HTERT RPE-1 (cell line): ENCODE data around the gene ANKRD6.

Experiments used
- in situ Hi-C: fragments of 300-500 bp; cut with MboI; formaldehyde crosslinking; loops from 4 replicates; pipeline ENCODE4 v1.14.3; 2020; ENCODE audit warnings: low sequenced_read_pairs

The ANKRD6 gene

DNA sequence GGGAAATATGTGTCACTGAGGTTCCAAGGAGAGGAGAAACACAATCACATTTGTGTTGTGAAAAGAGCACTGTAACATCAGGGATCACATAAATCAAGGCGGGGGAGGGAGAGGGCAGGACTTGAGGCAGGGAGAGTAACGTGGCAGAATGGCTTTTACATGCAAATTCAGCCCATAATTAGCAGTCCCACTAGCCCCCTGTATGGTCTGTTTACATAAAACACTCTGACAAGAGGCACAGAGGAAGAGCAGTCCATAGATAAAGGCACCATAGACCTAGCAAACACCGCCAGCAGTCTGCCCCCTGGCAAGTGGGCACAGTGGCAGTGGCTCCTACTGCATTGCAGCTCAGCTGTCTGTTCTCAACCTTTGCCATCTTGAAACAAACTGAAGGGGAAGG lies 122.9 kb downstream of the ANKRD6 start:
- in situ Hi-C loops, result no loop called here

DNA sequence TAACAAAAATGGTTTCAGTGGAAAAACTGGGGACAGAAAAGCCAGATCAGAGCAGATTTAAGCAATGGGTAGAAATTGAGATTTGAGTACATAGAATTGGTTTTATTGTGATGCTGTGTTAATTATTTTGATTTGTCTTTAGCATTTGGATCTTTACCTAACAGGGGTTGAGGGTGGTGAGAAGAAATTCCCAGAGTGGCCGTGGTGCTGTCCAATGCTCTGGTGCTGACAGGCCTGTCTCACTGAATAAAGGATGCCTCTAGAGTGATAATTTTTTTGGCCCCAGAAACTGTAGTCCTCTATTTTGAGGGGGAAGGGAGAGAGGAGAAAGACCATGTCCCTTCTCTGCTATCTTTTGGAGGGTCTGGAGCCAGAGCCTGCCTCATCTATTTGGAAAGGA lies 126.5 kb downstream of the ANKRD6 start:
- in situ Hi-C loops, result no loop called here

DNA sequence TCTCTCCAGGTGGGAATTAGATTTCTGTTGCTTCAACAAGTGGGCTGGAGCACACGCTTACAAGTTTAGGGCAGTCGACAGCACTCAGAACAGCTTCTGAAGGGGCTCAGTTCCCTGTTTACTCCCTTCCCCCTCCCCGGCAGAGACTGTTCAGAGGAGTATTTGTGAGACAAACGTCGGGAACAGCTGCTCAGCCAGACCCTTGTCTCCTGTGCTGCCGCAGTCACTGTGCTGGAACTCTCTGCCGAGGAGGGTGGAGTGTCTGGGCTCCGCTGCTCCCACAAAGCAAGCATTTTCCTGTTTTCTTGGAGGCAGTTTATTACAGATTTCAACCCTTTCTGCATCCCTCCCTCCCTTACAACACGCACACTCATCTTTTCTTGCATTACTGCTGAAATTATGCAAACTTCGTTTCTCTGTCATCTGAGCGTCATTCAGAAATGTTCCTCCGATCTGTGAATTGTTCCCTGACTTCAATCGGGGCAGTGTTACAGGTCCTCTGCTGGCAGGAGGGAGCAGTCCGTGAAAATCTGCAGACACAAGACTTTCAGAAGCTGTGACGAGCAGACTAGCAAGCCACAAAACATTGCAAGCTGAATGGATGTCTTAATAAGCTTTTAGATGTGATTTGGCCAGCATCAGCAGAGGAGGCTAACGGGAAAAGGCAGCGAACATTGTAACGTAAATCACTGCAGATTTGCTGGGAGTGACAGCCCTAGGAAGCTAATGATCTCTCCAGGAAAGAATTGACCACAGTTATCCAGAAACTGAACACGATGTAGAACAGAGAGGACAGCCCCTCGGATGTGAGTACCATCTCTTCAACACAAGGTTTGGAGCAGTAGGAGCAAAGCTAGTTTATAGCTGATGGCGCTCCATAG lies 129.4 kb downstream of the ANKRD6 start:
- in situ Hi-C loops, result no loop called here

DNA sequence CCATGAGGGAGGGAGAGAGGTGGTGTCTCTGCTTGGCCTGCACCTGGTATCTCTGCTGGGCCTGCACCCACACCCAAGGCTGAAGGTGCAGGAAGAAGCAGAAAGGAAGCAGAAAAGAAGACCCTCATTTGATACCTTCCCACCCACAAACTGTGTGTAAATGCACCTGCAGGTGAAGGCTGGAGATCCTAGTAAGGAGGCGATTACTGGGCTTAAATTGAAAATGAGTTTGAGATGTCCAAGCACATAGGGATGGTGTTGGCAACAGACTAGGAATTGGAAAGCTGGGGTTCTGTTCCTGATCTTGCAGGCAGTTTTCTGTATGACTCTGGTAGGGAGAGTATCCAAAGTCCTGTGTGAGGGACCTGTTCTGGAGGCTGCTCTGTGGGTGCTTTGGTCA lies 130.9 kb downstream of the ANKRD6 start:
- in situ Hi-C loops, result no loop called here

DNA sequence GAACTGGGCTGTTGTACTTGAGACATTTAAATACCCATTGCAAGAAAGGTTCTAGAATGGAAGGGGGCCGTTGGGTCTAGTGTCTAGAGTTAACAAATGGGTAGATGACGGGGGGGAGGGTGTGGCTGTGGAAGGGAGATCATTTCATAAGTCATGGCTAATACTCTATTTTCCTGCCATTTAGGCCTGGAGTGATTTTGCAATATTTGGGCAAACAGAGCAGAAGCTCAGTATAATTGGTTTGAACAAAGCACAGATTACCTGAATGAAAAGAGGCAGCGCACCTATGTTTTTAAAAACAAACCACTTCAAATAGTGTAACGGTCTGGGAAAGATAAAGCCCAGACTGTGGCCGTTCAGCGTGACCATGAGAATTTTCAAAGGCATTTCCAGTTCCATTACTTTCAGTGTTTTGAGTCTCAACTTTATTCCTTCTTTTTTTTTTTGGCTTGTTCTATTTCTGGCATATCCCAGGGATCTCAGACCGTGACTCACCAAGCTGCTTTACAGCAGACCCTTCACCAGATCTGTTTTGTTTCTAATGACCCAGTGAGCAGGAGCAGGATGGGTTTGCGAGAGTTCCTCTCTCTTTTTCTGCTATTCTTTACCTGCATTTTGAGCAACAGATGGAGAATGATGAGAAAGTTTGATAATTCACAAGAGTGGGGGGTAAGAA lies 131.9 kb downstream of the ANKRD6 start:
- in situ Hi-C loops, result no loop called here

DNA sequence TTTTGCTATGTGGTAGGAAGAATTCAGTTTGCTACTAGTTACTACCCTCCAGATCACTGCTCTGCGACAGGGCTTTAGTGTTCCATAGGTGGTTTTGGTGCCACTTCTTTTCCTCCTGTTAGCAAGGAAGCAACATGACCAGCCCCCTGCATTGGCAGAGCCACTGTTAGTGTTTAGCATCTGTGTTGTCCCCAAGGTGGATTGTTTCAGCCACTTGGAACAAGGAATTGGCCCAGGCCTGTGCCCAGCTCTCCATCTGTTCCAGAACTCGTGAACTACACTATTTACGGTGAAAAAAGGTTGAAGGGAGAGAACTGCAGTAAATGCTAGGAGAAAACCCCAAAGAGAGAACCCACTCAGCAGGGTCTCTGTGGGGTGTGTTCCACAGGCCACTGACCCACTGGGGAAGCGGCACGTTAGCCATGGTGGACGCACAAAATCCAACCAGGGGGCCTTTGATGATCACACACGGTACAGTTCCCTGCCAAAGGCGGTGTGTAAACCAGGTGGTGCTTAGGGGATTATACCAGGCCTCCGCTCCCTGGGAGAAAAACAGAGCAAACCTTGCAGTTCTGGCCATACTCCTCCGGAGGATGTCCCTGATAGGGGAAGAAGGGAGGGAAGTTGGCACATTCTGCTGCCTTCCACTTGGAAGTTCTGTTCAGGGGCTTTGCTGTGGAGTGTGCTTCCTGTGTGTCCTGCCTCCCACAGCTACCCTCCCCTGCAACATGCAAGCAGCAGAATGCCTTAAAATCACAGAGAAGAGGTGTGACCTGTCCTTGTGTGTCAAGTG lies 133.3 kb downstream of the ANKRD6 start:
- in situ Hi-C loops, result no loop called here

DNA sequence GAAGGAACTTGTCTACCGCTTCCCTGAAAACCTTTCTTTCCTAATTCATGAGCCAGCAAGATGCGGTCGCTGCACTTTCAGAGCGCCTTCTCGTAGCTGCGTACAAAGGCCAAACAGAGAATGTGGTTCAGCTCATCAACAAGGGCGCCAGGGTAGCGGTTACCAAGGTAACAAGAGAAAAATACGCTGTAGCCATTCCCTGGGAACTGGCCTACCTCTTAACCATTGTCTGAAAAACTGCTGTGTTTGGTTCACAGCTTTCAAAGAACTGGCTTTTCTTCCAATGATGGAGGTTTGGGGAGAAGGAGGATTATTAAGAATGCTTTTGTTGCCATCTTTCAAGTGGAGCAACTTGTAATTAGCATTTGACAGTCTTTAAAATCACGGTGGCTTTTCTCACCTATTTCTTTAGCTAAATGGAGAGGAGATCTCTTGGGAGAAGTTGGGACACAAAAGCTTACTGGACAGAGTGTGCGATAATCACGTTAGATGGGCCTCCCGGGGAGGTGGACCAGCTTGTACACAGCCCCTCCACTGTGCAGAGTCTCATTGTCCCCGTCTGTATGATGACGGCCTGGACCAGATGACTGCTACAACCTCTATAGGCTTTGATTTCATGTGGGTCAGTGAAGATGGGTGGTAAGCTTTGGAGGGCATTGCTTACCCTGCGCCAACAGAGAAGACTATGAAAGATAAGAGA lies 134.1 kb downstream of the ANKRD6 start:
- in situ Hi-C loops, result no loop called here

DNA sequence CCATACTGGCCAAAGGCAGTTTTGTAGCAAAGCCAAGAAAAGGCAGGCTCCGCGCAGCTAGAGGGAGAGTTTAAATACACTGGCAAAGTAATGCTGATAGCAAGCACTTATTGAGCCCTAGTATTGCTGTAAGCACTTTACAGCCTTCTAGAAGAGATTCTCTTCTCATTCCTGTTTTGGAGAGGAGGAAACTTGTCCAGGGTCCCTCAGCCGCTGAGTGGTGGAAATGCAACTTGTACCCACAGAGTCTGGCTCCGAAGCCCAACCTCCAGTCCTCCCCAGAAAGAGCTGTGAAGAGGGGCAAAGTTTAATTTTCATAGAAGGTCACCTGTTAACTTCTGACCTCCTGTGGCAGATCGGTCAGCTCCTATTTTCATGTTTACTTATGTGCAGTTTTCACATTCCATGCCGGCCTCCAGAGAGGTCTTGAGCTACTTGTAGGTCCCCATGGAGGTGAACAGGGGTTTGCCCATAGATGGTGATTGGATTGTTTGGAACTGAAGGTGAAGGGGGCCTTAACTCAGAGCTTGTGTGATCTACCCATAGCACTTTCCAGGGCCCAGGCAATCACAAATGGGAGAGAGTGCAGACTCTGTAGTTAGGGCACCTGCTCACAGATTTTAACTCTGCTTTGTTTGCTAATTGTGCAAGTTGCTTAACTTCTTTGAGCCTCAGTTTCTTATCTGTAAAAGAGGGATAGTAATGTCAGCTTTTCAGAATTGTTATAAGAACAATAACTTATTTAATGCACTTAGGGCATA lies 134.9 kb downstream of the ANKRD6 start:
- in situ Hi-C loops, result no loop called here

DNA sequence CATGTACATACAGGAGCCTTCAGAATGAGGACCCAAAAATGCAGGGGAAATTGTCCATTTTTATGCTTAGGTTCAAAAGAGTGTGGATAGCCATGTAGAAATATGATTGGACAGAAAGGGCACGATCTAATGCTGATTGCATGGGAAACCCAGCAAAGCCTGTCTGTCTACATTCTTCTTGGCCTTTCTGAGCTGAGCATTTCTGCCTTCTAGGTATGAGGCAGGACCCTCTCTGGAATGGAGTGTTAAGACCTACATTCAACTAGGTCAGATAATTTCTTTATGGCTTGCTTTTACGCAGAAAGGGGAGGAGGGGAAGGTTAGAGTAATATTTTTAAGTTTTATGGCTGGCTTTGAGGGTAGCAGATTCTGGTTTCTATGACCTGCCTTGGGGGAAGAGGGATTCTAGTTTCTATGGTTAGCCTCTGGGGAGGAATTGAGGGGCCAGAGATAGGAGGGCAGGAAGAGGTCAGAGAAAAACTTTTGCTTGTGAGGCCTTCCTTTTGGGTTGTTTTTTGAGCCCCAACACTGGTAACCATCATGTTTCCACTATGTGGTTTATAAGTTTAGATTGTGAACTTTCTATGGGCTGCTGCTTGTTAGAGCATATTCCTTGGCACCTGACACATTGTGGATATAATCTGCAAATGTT lies 142.1 kb downstream of the ANKRD6 start:
- in situ Hi-C loops, result no loop called here

DNA sequence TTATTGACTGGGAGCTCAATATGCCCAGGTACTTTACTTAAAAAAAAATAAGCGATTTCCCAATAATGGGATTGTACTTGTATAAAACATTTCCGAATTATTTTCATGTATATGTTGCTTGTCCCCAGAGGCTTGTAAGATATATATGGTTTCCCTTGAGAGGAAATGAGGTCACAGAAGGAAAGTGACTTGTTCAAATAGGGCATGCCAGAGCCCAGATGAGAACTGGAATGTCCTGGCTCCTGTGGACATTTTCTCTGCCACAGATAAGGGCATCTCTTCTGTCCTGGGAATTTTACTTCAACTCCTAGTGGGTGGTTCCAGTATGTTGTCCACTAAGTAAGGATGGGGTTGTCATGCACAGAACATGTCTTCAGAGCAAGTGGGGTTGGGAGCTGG lies 142.6 kb downstream of the ANKRD6 start:
- in situ Hi-C loops, result no loop called here

DNA sequence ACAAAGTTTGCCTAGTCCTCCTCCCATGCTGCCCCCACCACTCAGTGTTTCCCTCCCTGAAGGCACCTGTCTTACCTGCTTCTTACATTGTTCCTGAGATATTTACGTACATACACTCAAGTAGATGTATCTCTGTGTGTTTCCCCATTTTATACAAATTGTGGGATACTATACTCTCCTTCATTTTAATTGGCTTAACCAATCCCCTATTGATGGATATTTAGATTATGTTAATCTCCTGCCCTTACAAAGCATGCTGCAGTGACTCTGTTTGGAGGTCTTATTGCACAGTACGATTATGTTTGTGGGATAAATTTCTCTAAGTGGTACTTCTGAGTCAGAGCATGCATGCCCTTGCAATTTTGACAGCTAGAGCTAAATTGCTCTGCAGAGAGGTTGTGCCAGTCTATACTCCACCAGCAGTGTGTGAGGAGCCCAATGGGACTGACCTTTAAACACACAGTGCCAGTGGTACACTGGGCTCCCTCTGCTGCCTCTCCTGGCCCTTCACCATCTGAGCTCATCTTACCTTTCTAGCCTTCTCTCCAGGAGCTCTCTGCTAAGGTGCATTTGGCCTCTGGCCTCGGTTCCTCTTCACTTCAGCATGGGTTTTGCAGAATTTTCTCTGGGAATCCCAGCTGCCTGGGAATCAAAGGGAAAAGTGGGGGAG lies 148.2 kb downstream of the ANKRD6 start:
- in situ Hi-C loops, result no loop called here

DNA sequence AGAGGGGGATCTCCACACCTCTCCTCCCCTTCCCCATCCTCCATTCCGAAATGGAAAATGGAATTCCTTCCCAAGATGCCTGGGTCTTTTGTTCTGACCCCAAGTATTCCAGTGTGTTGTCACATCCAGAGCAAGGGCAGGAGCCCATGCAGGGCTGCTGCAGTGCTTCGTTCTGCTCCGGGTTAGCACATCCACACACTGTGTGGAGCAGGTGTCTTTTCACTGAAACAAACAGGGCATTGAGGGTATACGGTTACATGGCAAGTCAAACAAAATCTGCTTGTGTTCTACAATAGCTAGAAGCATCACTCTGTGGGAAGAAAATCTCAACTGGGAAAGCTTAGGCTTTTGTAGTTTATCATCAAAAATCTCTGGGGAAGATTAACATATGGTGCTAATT lies 148.7 kb downstream of the ANKRD6 start:
- in situ Hi-C loops, result no loop called here

DNA sequence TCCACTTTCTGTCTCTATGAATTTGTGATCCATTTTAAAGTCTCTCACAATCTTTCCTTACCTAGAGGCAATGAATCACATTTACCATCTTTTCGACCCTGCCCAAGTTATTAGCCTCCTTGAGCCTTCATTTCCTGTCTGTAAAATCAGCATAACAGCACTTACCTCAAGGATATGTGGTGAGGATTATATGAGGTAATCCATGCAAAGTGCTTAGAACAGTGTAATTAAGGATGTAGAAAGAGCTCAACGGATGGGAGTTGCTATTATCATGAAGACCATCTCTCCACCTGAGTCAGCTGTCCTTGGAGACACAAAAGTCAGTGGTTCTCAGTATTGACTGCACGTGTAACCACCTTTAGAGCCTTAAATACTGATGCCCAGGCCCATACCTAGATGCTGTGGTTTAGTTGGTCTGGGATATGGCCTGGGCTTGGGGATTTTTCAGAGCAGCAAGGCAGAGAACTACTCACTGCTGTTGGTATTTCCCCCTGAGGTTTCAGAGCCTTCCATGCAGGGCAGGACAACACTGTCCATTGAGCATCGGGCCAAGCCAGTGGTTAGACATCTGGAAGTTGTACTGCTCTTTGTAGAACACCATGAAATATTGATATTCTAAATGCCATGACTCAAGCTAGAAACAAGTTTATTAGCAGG lies 149.8 kb downstream of the ANKRD6 start:
- in situ Hi-C loops, result no loop called here

DNA sequence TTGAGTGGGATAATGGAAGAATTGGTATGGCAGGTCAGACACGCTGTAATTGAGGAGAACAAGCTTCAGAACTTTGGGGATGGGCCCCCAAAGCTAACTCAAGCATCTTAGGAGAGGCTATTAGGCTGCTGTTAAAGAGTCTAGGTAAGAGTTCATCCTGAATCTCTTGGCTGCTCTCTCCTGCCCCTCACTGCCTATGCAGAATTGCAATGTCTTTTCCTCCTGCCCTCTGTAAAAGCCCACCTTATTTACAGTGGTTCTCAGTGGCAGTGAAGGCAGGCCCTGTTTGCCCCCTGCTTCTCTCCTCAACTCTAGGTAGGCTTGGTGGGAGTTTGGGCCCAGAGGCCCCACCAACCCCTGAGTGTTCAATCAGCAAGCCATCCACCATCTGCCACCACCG lies 150.6 kb downstream of the ANKRD6 start:
- in situ Hi-C loops, result no loop called here

DNA sequence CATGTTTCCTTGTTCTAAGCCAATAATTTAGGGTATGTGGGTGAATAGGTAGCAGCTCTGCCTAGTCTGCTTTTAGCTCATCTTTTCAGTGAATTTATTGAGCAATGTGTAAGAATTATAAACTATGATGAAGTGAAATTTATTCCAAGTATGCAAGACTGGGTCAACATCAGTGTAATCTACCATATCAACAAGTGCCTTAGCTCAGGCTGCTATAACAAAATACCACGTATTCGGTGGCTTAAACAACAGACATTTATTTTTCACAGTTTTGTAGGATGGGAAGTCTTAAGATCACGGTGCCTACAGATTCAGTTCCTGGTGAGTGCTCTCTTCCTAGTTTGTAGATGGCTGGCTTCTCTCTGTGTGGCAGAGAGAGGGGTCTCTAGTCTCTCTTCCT lies 151.6 kb downstream of the ANKRD6 start:
- in situ Hi-C loops, result no loop called here

DNA sequence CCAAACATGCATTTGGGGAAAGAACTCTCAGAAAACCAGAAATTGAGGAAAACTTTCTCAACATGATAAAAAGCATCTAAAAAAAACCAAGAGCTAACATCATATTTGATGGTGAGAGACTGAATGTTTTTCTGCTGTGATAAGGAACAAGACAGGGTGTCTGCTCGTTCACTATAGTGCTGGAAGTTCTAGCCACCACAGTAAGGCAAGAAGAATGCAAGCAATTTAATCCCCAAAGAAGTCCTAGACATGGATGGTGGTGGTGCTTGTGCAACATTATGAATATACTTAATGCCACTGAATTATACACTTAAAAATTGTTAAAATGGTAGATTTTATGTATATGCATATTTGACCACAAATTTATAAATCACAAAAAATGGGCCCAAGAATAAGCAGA lies 152.2 kb downstream of the ANKRD6 start:
- in situ Hi-C loops, result no loop called here

DNA sequence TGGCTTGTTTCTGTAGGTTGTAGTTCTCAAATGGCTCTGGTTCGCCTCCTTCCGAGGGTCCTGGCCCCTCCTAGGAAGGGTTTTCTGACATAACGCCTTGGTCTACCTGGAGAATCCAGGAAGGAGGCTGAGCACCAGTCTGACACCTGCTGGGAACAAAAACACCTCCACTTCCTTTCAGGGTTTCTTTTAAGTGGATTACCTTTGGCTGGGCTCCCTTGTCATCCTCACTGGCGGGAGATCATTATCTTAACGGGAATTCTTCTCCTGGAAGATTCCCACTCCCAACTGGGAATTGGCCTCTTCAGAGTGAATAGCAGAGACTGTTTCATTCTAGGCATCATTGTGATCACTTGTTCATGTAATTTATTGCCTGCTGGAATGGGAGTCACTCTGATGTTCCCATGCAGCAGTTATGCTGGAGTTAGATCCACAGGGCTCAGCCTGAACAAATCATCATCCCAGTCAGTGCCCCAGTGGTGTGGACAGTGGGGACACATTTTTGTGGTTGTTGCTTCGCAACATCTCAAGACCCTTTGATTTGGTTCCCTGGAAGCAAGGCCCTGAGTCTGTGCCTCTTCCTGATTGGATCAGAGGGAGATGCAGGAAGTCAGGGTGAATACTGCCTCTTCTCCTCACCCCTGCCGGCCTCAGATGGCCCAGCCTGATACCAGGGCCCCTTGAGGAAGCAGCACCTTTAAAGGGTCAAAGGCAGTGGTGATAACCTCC lies 156.5 kb downstream of the ANKRD6 start:
- in situ Hi-C loops, result no loop called here

DNA sequence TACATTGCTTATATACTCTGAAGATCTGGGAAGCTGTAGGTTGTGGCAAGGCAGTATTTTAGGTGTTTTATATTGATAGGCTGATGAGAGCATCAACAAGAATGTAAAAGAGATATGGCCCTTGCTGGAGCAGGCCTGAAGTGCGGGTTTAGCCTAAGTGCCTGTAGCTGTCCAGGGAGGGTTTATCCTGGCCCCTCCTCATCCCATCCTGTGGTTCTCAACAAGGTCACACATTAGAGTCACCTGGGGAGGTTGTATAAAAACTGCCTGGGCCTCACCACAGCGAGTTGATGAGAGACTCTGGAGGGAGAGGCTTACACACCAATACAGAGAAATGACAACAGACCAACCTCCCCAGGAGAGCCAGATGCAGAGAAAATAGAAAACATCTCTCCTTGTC lies 157.2 kb downstream of the ANKRD6 start:
- in situ Hi-C loops, result no loop called here
